ENCODE measurements around the gene XG.
"Not testable (repeated sequence)": the region's sequence is repeated elsewhere in the genome, so short reads cannot be mapped to it uniquely, and the experiment has no call there.

XG gene, protein sequence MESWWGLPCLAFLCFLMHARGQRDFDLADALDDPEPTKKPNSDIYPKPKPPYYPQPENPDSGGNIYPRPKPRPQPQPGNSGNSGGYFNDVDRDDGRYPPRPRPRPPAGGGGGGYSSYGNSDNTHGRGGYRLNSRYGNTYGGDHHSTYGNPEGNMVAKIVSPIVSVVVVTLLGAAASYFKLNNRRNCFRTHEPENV

DNA sequence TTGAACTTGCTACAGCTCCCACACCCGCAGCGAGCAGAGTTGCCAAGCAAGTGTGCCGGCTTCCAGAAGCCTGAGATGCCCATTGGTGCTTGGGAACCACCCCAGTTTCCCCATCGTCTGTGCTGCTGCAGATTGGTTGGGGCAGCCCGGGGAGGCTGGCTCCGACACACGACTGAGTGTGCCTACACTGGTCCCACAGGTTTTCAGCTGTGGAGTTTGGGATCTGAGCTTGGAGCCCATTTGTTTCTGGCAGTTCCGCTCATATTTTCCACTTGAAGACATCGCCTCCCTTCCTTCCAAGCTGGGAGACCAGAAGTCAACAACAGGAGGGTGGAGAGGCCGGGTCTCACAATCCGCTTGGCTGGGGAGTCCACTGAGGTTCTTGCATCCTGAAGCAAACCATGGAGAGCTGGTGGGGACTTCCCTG is at the start of gene XG:
Gene XG, plus strand, starts transcription at position 167 of the 427 bp plus-strand sequence. Its CDS starts 235 bp downstream, at position 402.
- DNase-seq (ENCODE audit: low read depth in 2 of 2) = not testable (repeated sequence)

DNA sequence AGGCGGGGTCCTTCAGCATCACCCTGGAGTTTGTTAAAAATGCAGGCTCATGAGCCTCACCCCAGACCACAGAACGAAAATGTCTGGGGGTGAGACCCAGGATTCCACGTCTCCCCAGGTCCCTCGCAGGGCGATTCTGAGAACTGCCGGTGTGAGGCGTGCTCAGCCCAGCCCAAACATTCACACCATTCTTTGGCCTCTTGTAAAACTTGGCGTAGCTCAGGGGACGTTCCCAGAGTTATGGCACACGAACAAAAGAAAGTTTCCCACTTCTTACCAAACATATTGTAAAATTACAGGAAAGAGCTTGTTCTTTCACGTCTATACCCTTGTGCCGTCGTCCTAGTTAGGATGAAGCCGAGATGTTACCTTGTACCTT is 47.9 kb upstream of the XG start:
- no peak for DNase-seq (ENCODE audit: low read depth in 2 of 2)

DNA sequence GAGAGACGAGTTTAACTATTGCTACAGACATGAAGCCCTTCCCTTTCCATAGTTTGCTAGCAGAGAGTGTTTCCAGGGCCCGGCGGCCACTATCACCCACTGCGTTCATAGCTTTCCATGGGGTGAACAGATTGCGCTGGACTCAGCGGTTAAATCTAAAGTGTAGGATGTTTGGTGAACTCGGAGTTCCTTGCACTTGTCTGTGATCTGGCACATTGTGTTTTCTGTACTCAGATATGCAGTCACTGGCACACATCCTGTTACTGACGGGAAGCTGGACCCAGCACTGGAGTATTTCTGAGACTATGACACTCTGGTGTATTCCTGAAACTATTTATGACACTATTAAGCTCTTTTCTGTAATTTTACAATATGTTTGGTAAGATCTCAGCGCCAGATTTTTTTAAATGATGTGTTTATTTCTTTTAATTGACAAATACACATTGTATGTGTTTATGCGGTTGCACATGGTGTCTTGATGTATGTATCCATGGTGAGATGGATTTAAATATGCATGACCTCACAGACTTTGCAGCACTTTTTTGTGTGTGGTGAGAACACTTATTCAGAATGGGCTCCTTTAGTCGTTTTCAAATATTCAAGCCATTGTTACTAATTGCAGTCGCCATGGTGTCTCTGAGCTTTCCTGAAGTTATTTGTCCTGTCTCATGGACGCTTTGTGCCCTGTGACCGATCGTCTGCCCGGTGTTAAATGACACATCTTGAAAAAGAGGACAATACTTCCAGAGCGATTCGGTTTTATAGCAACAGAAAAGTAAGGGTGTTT is 46.6 kb upstream of the XG start:
- DNase-seq (ENCODE audit: low read depth in 2 of 2) = no peak

DNA sequence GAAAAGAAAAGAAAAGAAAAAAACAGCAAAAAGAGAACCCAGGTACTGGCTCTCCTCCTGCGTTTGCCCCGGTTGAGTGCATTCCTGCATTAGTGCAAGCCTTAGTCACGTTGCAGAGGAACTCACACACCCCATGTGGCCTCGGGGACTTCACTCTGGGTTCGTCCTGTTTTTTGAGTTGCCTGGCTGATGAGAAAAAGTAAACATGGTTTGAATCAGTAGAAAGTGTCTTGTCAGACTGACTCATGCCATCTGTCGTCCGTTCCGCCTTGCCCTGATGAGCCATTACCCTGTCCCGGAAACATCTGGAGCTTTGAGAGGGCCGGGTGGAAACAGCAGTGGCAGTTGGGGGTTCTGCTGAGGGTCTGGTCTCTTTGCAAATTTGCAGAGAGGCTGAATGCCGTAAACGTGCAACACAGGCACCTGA is 44.5 kb upstream of the XG start:
- peak; percentile 51 to 54 for DNase-seq (ENCODE audit: low read depth in 2 of 2)

DNA sequence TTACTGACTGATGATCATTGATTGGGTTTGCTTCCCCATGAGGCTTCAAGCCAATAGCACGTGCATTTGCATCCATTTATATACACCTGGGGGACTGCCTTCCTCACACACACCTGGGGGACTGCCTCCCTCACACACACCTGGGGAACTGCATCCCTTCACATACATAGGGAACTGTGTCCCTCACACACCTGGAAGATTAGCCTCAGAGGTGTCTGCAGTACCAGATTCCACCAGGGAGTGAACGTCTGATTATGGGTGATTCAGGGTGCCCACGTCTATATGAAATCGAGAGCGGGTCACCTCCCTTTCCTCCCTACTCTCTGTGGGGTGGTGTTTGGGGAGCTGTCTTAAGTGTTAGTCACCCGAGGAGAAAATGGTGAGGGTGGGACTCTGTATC is 43.8 kb upstream of the XG start:
- DNase-seq (ENCODE audit: low read depth in 2 of 2) = no peak

DNA sequence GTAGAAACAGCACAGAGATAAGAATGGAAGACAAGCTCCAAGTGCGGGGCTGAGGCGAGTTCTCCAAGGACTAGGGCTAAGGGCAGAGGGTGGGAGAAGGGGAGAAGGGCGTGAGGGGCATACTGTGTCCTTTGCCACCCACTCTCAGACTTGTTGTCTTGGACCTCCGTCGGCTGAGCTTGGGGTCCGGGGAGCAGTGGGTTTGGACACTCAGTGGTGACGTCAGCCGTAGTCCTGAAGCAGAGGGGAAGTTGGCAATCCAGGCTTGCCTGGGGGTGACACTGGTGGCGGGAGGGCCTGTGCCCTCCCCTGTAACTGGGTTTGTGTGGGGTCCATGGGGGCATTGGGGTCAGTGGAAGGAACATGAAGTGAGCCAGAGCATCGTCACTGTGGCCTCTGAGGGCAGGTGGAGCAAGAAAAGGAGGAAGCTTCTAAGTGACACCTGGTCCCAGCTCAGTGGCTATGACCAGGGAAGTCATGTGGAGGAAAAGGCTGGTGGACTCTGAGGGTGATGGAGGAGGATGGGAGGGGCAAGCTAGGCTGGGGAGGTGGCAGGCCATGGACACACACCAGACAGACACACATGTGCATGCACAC is 43.1 kb upstream of the XG start:
- no peak for DNase-seq (ENCODE audit: low read depth in 2 of 2)

DNA sequence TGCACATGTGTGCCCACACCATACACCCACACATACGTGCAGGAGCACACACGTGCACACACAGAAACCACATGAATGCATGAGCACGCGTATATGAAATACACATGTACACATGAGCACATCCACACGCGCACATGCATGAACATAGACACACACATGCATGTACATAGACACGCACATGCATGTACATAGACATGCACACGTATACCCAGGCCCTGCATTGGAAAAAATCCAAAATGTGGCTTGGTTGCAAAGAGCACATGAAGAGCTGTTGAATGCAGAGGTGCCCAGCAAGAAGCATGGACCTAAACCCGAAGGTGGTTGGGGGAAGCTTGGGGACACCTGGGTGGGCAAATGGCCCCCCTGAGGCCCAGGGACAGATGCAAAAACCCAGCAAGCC is 42.3 kb upstream of the XG start:
- no peak for DNase-seq (ENCODE audit: low read depth in 2 of 2)

DNA sequence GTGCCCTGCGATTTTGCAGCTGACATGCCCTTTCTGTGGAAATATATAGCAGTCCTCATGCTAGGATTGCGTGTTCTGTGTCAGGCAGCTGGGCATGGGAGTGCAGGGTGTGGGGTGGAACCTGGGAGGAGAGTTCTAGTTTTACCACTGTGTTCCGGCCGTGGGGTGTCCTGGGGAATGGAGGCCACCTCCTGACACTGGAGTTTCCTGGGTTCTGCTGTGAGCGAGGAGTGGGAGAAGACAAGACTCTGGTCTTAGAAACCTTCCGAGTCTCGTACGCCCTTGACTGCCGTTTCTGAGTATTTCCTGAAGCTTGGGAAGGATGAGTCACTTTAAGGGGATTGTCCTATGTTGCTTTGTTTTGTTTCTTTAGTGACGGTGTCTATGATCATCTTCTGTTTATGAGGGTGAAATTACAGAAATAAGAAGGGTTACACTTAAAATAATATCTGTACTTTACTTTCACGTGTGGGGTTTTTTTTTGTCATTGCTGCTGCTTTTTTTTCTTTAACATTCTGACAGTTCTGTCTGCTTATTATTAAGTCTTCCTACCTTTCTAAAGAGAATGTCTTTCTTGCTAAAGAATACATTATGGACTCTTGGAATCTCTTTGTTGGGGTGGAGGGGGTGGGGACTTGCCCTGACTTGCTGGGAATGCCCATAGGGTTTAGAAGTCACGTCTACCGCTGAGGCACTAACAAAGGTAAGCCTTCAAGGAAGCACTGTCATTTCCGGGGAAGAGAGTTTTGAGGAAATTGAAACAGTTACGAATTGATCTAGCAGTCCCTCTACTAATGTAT is 41.6 kb upstream of the XG start:
- DNase-seq (ENCODE audit: low read depth in 2 of 2) = peak in 1 of 2 donors; percentile 31

DNA sequence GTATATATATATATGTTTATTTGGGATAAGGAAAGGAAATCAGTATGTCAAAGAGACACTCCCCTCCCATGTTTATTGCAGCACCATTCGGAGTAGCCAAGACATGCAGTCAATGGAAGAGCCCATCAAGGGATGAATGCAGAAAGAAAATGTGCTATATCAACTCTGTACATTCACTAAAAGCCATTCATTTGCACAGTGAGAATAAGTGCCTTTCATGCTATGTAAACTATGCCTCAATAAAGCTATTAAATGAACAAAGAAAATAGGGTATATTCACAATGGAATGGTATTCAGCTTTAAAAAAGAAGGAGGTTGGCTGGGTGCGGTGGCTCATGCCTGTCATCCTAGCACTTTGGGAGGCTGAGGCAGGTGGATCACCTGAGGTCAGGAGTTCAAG is 40.4 kb upstream of the XG start:
- no peak for DNase-seq (ENCODE audit: low read depth in 2 of 2)

DNA sequence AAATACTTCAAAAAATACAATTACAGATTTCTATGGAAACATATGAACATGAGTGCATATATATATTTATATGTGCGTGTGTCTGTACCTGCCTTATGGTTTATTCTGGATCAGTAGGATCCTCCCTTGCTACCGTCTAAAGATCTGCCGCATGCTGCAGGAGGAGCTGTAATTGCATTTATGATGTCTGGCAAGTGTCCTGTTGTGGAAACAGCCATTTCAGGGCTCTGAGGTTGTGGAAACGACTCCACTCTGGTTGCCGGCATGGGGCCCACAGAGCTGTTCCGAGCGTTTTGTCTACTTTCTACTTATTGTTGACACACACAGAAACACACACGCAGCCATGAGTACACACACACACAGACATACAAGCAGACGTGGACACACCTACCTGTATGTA is 39.4 kb upstream of the XG start:
- no peak for DNase-seq (ENCODE audit: low read depth in 2 of 2)

DNA sequence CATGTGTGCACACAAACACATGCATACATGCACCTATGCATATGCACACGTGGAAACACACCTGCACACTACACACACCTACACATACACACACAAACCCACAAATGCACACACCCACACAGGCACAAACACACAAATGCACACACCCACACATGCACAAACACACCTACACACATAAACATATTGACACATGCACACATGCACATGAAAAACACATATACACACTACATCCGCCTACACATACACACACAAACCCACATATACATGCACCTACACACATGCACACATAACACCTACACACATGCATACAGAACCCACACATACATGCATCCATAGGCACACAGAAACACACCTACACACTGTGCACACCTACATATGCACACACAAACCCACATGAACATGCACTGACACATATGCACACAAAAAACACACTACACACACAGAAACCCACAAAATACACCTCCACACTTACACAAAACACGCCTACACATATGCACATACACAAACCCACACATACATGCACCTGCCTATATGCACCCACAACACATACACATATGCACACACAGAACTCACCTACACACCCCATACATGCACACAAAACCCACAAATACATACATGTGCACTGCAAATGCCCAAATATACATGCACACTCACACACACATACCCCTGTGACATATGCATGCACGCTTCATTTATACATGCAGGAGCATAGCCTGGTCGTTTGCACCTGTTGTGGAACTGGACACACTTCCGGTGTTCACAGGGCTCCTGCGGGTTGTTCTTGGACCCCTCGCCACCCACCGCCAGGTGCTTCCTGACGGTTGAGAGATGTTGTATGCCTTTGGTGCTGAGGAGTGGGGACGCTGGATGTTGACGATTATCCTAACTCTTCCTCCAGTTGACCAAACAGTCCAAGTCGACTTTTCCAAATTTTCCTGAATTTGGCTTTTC is 38.7 kb upstream of the XG start:
- no peak for DNase-seq (ENCODE audit: low read depth in 2 of 2)

DNA sequence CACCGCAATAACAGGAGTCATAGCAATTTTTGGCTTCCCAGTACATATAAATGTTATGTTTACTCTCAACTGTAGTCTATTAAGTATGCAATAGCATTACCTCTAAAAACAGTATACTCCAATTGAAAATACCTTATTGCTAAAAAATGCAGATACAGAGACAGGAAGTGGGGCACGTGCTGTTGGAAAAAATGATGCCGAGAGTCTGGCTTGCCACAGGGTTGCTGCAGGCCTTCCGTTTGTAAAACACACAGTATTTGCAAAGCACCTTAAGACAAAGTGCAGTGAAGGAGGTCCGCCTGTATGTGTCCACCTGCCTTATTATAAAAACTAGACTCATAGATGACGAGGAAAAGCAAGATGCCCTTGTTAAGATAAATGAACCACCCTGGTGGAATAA is 37.3 kb upstream of the XG start:
- no peak for DNase-seq (ENCODE audit: low read depth in 2 of 2)

DNA sequence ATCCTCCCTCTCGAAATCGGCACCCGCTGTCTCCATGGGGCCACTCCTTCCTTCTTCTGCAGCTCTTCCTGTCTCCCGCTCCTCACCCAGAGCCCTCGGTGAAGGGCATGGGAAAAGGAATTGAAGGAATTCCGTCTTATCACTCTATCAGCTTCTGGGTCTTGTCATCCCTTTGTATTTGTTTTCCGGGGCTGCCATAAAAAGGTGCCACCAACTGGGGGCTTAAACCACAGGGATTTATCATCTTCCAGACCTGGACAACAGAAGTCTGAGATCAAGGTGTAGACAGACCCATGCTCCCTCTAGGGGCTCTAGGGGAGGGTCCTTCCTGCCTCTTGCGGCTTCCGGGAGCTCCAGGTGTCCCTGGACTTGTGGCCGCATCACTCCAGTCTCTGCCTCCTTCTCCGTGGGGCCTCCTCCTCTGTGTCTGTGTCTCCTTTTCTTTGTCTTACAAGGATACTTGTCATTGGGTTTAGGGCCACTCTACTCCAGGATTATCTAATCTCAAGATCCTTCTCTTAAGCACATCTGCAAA is 36.7 kb upstream of the XG start:
- DNase-seq (ENCODE audit: low read depth in 2 of 2) = no peak

DNA sequence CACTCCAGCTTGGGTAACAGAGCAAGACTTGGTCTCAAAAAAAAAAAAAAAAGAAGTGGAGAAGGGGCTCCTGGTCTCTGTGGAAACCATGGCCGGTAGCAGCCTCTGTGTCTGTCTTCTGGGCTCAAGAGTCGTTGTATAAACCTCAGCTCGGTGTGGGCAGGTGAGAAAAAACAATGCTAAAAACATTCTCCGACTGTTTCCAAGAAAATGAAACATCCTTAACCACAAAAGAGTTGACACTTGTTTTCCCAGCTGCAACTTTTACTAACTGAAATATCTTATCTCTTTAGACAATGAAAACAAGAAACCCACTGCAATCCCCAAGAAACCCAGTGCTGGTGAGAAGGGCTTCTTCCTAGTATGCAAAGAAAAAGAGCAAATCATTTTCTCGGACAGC is 34.5 kb upstream of the XG start:
- DNase-seq (ENCODE audit: low read depth in 2 of 2) = no peak

DNA sequence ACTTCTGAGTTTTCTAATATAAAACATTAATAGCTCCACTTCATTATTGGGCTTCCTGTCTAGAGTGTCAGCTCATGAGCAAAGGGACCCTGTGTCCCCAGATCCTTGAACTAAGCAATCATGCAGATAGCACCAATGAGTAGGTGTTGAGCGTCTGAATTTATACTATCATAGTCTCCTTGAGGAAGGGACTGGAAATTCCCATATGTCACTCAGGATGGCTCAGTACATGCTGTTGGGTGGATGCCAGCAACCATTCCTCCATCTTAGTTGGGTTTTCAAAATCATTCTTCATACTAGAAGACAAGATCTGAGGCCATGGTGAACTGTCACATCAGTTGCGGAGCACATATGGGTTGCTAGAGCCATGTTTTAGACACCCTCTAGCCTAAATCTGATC is 33.0 kb upstream of the XG start:
- DNase-seq (ENCODE audit: low read depth in 2 of 2) = no peak

DNA sequence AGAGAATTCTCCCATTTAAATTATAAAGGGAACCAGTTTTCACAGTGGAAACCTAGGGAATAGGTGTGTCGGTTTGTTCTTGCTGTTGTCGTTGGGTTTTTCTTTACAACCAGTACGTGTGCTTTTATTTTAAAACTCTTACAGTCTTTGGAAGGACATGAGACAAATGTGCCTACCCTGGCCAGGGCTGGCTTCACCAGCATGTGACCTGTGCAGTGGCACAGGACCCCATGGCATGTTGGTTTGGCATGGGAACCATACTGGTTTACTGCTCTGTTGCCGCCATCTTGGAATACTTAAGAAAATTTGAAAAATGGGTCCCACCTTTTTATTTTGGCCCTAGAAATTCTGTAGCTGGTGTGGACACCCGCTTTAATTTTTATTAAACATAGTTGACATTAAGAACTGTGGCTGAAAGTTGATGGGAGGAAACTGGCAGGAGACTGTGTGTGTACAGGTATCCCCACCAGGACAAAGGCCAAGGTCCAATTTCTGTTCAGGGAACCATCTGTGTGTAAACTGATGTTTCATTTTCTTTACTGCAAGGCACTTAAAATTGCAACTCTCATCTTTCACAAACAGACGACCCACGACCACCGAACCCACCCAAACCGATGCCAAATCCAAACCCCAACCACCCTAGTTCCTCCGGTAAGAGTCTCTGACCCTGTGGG is 31.9 kb upstream of the XG start:
- no peak for DNase-seq (ENCODE audit: low read depth in 2 of 2)

DNA sequence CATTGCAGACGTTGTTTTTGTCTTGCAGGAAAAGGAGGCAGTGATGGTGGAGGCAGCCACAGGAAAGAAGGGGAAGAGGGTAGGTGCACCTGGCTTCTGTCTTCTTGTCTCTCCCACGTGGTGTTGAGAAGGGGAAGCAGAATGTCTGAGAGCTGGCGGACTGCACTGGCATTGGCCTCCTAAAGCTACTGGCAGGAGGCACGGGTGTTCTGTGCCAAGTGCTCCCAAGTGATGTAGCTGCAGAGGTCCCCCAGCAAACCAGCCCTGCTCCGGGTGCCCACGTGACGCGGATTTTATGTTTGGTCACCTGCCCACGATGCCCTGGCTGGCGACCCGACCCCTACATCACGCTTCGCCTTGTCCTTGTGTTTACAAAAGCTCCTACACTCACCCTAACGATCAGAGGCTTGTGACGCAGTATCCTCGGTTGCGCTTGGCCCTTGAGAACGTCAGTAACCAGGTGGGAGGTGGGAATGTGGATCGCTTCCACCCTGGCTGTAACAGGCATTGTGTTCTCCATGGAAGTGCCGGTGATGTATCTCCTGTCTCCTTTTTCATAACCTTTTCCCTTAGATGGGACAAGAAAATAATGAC is 28.5 kb upstream of the XG start:
- DNase-seq (ENCODE audit: low read depth in 2 of 2) = no peak

DNA sequence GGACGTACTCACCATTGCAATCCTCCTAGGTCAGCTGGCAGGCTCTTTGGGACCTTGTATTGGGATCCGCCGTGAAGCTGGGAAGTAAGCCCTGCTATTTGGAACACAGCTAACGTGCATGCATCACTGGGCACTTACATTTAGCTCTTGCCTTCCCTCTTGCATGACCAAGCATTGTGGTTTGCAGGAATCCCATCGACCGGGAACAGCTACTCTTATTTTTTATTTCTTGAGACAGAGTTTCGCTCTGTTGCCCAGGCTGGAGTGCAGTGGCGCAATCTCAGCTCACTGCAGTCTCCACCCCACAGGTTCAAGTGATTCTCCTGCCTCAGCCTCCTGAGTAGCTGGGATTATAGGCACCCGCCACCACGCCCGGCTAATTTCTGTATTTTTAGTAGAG is 24.6 kb upstream of the XG start:
- not testable (repeated sequence) for DNase-seq (ENCODE audit: low read depth in 2 of 2)

DNA sequence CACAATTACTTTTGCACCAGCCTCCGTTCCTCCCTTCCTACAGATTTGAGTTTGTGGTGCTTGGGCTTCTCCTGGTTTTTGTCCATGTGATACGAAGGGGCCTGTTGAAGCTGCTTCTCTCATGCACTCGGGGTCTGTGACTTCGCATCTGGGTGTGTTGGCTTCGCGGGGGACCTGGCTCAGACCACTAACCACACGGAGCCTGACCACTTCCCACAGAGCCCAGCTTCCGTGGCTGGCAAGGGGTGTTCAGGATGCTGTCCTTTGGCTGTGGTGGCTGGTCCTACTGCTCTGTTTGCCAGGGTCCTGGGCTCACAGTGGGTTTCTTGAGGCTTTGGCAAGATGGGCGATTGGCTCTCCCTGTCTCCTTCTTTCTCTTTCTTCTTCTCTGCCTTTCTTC is 19.8 kb upstream of the XG start:
- no peak for DNase-seq (ENCODE audit: low read depth in 2 of 2)

DNA sequence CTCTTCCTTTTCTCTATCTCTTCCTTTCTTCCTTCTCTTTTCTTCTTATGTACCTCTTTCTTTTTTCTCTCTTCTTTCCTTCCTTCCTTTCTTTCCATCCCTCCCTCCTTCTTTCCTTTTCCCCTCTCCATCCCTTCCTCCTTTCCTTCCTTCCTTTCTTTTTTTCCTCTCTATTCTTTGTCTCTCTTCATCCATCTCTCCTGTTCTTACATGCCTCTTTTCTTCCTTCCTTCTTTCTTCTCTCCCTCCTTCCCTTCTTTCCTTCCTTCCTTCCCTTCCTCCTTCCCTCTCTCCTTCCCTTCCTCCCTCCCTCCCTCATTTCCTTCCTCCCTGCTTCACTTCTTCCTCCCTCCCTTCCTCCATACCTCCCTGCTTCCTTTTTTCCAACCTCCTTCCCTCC is 19.2 kb upstream of the XG start:
- DNase-seq (ENCODE audit: low read depth in 2 of 2) = no peak

All from stimulated activated CD8-positive, alpha-beta memory T cell treated with anti-CD3 and anti-CD28 coated beads, Interleukin-7, amount 100 ng/mL, for 4 hours (primary cell).